Retinal pigment epithelial cell (primary cell): ENCODE data around the gene CYSRT1.

Source experiments
- DNase-seq: peaks from one replicate; pipeline ENCODE4 v3.0.0-alpha.2; 2010; ENCODE audit warnings: low read depth
- H3K4me3 ChIP-seq: 2 replicates; pipeline ENCODE4 v1.5.1; 2011; ENCODE audit warnings: mild to moderate bottlenecking, low read length, control low read depth, moderate library complexity
- TF ChIP-seq, protein P1 (sequence below): conservative IDR thresholded peaks from 2 replicates; pipeline ENCODE4 v1.5.1; 2011; ENCODE audit warnings: low read depth, low read length, control low read depth, inconsistent platforms

Gene CYSRT1

GRCh38 chr9:137198051-137198901, 26.7 kb upstream of the CYSRT1 start:
- TF ChIP-seq, protein P1, sequence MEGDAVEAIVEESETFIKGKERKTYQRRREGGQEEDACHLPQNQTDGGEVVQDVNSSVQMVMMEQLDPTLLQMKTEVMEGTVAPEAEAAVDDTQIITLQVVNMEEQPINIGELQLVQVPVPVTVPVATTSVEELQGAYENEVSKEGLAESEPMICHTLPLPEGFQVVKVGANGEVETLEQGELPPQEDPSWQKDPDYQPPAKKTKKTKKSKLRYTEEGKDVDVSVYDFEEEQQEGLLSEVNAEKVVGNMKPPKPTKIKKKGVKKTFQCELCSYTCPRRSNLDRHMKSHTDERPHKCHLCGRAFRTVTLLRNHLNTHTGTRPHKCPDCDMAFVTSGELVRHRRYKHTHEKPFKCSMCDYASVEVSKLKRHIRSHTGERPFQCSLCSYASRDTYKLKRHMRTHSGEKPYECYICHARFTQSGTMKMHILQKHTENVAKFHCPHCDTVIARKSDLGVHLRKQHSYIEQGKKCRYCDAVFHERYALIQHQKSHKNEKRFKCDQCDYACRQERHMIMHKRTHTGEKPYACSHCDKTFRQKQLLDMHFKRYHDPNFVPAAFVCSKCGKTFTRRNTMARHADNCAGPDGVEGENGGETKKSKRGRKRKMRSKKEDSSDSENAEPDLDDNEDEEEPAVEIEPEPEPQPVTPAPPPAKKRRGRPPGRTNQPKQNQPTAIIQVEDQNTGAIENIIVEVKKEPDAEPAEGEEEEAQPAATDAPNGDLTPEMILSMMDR: no peak

DNA sequence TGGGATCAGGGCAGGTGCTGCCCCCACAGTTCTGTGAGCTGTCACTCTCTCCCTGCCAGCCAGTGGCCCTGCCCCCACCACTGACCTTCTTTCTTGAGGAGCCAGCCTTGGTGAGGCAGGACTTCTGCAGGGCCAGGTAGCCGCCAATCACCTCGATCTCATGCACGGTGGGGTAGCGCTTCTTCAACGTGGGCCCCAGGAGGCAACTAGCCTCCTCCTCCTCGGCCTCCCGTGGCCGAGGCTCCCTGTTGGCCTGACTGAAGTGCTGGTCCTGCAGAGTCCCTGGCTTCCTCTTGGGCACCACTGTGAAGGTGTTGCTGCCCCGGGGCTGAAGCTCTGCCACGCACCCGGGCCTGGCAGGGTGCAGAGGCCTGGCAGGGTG, 26.1 kb upstream of the CYSRT1 start:
- H3K4me3 ChIP-seq: peak overlapping the region; percentile 84

More at GRCh38 chr9:137198051-137198901, 26.7 kb upstream of the CYSRT1 start:
- no peak for DNase-seq
- H3K4me3 ChIP-seq: peak overlapping the region; percentile 84

DNA sequence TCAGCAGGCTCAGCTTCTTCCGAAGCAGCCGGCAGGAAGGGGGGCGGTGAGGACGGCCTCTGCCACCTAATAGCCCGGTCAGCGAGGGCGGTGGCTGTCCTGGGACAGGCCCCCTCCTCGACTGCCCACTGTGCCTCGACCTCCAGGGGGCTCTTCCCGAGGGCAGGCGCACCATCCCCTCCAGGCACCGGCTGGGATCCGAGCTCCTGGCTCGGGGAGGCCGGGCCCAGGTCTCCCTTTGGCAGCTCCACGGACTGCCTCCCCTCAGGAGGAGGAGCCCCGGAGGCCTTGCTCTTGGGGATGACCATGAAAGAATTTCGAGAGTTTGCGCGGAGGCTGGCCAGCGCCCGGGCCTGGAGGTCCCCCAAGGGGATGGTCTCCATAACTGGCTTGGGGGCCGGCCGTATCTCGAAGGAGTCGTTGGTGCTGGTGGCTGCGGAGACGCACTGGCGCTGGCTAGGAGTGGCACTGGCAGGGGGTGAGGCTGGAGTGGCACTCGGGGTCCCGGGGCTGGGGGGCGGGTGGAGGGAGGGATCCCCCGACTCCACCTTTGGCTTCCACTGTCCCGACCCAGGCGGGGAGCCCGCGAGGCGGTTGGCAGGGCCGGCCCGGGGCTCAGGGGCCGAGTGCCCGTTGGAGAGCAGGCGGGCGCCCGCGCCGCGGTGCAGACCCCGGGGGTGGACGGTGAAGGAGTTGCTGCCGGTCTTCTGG, 25.4 kb upstream of the CYSRT1 start:
- DNase-seq: no peak
- TF ChIP-seq, protein P1: peak; percentile 1
- H3K4me3 ChIP-seq: peak overlapping the region; percentile 84

More for the DNA sequence above, 26.1 kb upstream of the CYSRT1 start:
- DNase-seq: no peak
- TF ChIP-seq, protein P1: no peak

GRCh38 chr9:137200311-137201204, 24.4 kb upstream of the CYSRT1 start, which contains the start of gene TPRN:
TSS of gene TPRN (minus strand) at chr9:137200741. CDS start at chr9:137200711, 30 bp downstream.
- peak within 1 kb of the TSS; percentile 84 for H3K4me3 ChIP-seq
- DNase-seq: peak; percentile 98
- TF ChIP-seq, protein P1: no peak

GRCh38 chr9:137201205-137201868, 23.6 kb upstream of the CYSRT1 start:
- TF ChIP-seq, protein P1: no peak
- no peak for DNase-seq
- peak overlapping the region; percentile 70 for H3K4me3 ChIP-seq

DNA sequence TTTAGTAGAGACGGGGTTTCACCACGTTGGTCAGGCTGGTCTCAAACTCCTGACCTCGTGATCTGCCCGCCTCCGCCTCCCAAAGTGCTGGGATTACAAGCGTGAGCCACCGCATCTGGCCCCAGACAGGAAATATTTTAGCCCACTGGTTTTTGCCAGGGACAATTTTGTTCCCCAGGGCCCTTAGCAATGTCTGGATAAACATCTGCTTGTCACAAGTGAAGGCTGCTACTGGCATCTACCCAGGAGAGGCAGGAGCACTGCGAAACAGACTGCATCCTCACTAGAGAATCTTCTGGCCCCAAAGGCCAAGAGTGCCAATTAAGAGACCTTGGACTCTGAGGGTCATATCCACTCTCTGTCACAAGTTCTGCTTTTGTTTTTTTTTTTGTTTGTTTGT, 22.0 kb upstream of the CYSRT1 start:
- DNase-seq: no peak
- TF ChIP-seq, protein P1: no peak
- H3K4me3 ChIP-seq: no peak overlapping the region
